Measurements from ENCODE around the gene TRERF1.
"Not testable (repeated sequence)": the region's sequence is repeated elsewhere in the genome, so short reads cannot be mapped to it uniquely, and the experiment has no call there.

The TRERF1 gene

DNA sequence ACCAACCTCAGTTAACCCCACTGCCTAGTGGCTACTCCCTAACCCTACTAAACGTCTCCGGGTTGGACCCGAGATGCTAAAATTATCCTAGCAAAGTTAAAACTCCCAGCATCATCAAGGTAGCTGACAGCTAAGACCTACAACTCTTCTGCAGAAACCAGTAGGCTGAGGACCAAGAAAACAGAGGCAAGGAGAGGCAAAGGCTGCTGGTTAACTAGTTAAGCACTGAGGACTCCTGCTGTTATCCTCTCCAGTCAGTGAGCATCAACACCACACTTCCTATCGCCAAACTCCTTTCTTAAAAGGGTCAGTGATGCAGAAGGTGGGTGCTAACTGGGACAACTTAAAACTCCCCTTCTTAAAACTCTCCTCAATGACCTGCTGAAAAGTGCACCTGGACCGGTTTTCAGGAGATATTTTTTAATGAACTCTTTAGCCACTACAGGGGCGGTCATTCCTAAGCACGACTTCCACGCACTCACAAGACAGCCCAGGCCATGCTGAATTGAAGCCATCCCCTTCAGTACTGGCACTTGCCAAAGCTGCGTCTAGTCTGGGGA lies 1.7 kb downstream of the TRERF1 start:
- peak; percentile 26 for DNase-seq (ENCODE audit: low read depth)

DNA sequence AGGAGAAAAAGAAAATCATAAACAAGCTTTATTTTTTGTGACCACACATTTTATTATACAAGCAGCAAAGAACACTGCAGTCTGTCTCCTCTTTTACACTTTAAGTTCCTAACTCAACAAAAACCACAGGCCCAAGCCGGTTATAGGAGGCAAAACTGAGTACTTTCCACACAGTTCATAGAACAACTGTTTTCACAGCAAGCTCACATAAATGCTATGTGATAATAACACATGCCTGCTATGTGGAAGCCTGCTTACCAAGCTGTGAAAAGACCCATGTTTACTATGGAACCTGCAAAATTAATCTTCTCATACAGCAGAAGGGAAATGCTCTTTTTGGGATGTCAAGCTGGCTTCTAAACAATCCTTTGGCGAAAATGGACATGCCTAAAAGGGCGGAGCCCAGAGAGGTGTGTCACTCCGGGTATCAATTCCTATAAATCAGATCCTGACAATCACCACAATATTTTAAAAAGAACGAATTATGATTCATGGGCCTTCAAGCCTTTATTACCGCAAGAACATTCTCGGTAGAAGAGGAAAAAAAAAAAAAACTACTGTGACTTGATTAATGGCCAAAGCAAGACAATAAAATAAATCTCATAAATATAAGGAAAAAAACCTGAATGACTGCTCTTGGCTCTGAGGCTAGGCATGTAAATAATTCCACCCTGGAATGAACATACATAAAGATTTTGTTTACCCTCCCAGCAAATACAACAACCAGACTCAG lies 2.6 kb downstream of the TRERF1 start:
- DNase-seq (ENCODE audit: low read depth), result no peak

DNA sequence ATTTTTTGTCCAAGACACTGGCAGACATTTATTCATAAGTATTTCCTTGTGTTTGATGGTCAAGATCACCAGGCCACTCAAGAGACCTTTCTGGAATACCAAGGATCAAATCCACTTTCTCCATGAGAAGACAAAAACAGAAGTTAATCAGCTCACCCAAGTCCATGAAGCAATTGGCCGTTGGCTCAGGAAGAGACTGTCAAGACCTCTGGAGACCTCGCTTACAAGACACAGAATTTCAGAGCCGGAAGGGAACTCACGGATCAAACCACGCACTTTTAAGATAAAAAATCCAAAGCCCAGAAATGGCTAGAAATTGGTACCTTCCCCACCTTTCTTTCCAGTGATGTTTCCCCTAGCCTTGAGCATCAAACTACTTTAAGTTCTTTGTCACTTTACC lies 3.3 kb downstream of the TRERF1 start:
- no peak for DNase-seq (ENCODE audit: low read depth)

- no peak for DNase-seq (ENCODE audit: low read depth)
Measured at GRCh38 chr6:42446996-42447395, 4.7 kb downstream of the TRERF1 start.

- no peak for DNase-seq (ENCODE audit: low read depth)
Measured at GRCh38 chr6:42446370-42446769, 5.4 kb downstream of the TRERF1 start.

GRCh38 chr6:42445955-42446354 lies 5.8 kb downstream of the TRERF1 start:
- DNase-seq (ENCODE audit: low read depth), result not testable (repeated sequence)

- DNase-seq (ENCODE audit: low read depth), result no peak
Measured at GRCh38 chr6:42443312-42444060, 8.2 kb downstream of the TRERF1 start.

GRCh38 chr6:42441697-42442081 lies 10.0 kb downstream of the TRERF1 start:
- DNase-seq (ENCODE audit: low read depth), result no peak

DNA sequence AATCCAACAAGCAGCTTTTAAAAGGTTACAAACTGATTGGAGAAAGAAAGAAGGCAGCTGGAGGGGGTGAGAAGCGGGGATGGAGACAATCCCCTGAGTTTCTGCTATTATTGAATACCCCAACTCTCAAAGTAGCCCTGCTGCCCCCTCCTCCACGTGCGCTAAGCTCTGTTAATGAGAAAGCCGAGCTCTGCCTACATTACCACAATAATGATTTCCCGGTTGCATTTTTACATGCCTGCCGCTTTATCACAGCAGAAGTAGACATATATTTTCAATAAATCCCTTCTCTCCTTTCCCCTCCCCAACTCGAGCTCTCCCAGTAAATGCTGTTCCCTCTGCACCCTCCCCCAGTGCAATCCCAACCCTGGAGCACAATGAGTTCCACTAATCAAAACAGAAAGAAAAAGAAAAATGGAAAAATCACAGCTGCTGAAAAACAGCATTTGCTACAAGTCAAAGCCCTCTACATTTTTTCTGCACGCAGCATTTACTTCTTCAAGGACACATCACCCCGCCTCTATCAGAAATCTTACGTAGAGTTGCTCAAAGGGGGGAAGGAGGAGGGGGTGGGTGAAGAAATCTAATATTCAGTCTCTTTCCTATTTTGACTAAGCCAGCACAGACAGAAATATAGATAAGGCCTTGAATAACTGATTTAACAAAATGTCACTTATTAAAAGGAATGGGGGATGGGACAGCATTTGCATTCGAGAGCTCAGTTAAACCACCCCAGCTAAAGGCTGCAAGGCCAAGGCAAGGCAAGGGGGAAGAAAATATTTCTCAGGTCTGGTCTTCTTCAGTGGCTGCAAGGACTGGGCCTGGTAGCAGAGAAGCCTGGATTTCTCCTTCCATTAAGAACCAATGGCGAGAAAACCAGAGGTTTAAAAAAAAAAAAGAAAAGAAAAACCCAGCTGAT lies 10.7 kb downstream of the TRERF1 start:
- DNase-seq (ENCODE audit: low read depth), result peak; percentile 85

GRCh38 chr6:42440027-42440426 lies 11.7 kb downstream of the TRERF1 start:
- peak; percentile 35 for DNase-seq (ENCODE audit: low read depth)

DNA sequence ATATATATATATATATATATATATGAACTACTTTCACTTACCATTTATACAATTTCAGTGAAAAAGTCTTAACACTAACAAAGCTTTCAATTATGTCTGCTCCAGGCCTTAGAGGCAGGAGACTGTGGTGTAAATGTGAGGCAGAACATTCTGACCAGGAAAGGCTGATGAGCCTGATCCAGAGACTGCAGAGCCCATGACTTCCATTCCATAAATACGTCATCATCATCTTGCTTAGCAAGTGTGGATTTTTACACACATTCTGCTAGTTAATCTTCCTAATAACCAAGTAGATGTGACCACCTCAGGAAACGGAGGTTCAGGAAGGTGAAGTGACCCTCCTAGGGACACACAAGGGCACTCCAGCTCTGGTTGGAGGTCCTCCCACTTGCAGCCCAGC lies 14.9 kb downstream of the TRERF1 start:
- peak; percentile 49 for DNase-seq (ENCODE audit: low read depth)

GRCh38 chr6:42434237-42434636 lies 17.5 kb downstream of the TRERF1 start:
- DNase-seq (ENCODE audit: low read depth), result no peak

DNA sequence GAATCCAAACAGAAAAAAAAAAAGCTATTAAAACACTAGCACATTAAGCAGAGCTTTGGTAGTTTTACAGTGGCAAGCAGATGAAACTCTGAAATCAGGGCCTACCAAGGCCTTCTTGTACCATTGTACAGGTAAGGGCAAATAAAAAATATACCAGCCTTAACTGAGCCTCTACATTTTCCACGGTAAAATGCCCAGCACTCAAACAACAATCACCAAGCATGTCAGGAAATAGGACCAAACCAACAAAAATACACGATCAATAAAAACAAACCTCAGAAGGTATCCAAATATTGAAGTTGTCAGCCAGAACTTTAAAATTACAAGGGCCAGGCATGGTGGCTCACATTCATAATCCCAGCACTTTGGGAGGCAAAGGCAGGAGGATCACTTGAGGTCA lies 18.3 kb downstream of the TRERF1 start:
- no peak for DNase-seq (ENCODE audit: low read depth)

GRCh38 chr6:42431877-42432276 lies 19.8 kb downstream of the TRERF1 start:
- DNase-seq (ENCODE audit: low read depth), result no peak

- DNase-seq (ENCODE audit: low read depth), result no peak
Measured at GRCh38 chr6:42431356-42431755, 20.4 kb downstream of the TRERF1 start.

DNA sequence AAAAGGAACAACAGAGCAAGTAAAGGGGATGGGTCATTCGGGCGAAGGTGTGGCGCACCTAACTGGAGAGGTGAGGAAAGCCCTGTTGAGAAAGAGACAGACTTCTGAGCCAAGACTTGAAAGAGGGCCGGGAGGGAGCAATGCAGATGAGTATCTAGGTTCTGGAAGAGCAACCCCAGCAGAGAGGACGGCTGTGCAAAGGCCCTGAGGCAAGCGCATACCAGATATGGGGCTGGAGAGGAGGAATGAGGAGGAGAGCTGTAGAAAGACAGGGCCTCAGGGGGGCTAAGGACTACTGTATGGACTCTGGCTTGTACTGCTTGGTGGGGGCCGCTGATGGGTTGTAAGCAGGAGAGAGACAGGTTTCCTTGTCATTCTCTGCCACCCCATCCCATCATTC lies 21.9 kb downstream of the TRERF1 start:
- no peak for DNase-seq (ENCODE audit: low read depth)

GRCh38 chr6:42429042-42429585 lies 22.6 kb downstream of the TRERF1 start:
- no peak for DNase-seq (ENCODE audit: low read depth)

GRCh38 chr6:42428326-42429041 lies 23.2 kb downstream of the TRERF1 start:
- DNase-seq (ENCODE audit: low read depth), result no peak

- DNase-seq (ENCODE audit: low read depth), result no peak
Measured at GRCh38 chr6:42427871-42428270, 23.9 kb downstream of the TRERF1 start.

GRCh38 chr6:42426191-42426590 lies 25.5 kb downstream of the TRERF1 start:
- DNase-seq (ENCODE audit: low read depth), result no peak

DNA sequence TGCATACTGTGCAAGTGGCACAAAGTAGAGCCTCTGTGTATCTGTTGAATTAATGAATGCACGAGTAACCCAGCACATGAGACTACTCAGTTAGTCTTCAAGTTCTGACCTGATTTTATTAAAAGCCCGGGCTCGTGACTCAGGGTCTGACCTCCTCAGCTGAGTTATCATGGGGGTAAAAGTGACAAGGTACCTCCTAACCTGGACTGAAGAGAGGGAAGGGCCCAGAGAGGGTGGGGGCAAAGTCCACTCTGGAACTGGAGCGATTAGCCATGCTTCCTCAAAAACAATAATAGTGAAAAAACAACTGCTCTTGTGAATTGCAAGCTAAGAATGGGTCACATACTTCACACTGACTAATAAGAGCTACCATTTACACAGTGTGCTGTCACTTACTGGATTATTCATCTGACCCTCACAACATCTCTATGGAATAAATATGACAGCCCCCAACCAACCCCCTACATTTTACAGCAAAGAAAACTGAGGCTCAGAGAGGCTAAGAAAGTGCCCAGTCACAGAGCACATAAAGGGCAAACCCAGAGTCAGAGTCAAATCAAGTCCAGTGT lies 26.7 kb downstream of the TRERF1 start:
- no peak for DNase-seq (ENCODE audit: low read depth)

Data from iris pigment epithelial cell (primary cell).